Stomach smooth muscle (tissue), 2 donors: ENCODE results near the gene RFX1.

Experiments
- H3K27ac ChIP-seq: one replicate; pipeline ENCODE4 v1.7.0; 2013; ENCODE audit warnings: mild to moderate bottlenecking, low read length, inconsistent platforms
- H3K27me3 ChIP-seq, 2 donors: one replicate each; pipeline ENCODE4 v1.7.0; 2013; ENCODE audit warnings: low read length in 2 of 2; ENCODE audit not compliant: insufficient read depth in 2 of 2, control insufficient read depth in 1 of 2
- H3K36me3 ChIP-seq, 2 donors: one replicate each; pipeline ENCODE4 v1.7.0; 2013; ENCODE audit warnings: low read length in 2 of 2; ENCODE audit not compliant: control insufficient read depth in 2 of 2, insufficient read depth in 2 of 2
- H3K4me1 ChIP-seq: one replicate; pipeline ENCODE4 v1.7.0; 2013; ENCODE audit warnings: low read length; ENCODE audit not compliant: control insufficient read depth, insufficient read depth
- H3K4me3 ChIP-seq, 2 donors: one replicate each; pipeline ENCODE4 v1.7.0; 2013; ENCODE audit warnings: low read length in 2 of 2
- H3K9ac ChIP-seq, 2 donors: one replicate each; pipeline ENCODE4 v1.7.0; 2013; ENCODE audit warnings: low read length in 2 of 2, mild to moderate bottlenecking in 1 of 2
- H3K9me3 ChIP-seq, 2 donors: one replicate each; pipeline ENCODE4 v1.7.0; 2013; ENCODE audit warnings: low read length in 2 of 2; ENCODE audit not compliant: control insufficient read depth in 2 of 2
- donor health status: healthy.
- donor health status: Pancreatic carcinoma.

The RFX1 gene

DNA sequence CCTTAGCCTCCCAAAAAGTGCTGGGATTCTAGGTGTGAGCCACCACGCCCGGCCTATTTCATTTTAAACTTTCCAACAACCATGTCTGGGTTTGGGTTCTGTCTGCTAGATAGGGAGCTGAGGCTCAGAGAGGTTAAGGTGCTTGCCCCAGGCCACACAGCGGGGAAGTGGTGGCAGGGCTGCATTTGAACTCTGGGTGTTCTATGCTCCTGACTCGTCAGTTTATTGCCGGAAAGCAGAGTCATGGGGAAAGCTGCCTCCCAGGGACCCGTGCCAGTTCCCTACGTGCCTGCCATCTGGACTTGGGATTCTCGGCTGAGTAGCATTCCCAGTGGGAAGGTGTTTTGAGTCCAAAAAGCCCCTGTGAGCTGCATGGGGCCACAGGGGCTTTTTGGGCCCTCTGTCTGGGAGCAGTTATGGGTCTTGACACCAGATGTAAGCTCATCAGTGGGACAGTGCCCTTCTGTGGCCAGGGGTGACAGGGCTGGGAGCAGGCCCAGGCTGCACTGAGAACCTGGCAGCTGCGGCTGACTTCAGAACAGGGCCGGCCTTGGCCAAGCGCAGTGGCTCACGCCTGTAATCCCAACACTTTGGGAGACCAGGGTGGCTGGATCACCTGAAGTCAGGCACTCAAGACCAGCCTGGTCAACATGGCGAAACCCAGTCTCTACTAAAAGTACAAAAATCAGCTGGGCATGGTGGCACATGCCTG, 10.9 kb downstream of the RFX1 start:
- Histone ChIP-seq H3K4me3 (no peak overlapping the region), H3K9me3 (no peaks in the 10 kb centered on the region), H3K36me3 (peaks cover 5% of the 10 kb centered on the region in 2 donors), H3K9ac (no peak overlapping the region), H3K4me1 (peaks cover 3% of the 10 kb centered on the region), H3K27me3 (no peaks in the 10 kb centered on the region), H3K27ac (no peak overlapping the region)

DNA sequence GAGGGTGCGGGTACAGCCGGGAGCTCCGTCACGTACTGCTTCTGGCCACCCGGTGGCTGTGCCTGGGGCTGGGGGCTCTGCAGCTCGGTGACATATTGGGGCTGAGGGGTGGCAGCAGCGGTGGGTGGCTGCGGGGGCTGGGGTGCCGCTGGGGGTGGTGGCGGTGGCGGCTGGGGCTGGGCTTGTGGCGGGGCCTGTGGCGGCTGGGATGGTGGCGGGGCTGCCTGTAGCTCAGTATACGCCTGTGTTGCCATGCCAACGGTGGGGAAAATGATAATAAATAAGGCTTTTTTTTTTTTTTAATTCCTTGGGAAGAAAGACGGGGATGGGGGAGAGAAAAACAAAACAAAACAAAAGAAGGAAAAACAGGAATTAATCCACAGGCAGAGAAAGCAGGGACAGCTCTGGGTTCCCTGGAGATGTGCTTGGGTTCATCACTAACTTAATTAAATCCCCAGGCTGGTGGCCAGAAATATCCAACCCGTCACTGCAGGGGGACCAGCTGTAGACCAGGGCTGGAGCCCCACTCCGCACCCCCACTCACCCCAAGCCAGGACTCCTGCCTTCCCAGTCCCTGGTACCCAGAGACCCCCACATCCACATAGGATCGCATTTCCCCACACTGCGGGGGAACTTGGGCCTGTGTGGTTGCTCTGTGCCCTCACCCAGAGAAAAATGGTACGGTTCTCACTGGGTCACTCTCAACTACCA, 12.4 kb downstream of the RFX1 start:
- Histone ChIP-seq H3K36me3 (peaks cover 5% of the 10 kb centered on the region in 2 donors), H3K4me3 (no peak overlapping the region), H3K27ac (no peak overlapping the region), H3K9me3 (no peaks in the 10 kb centered on the region), H3K27me3 (no peaks in the 10 kb centered on the region), H3K4me1 (peaks cover 3% of the 10 kb centered on the region), H3K9ac (no peak overlapping the region)

DNA sequence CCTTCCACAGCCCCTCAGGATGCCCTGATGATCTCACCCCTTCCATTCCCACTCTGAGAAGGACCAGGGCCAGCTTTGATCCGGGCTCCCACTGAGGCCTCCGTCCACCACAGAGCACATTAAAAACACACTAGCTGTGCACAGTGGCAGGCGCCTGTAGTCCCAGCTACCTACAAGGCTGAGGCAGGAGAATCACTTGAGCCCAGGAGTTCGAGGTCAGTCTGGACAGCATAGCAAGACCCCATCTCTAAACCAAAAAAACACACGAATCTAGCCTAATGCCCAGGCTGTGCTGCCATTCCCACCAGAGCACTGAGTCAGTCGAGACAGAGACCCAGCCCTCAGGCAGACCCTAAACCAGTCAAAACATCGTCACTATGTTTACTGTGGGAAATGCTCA, 14.1 kb downstream of the RFX1 start:
- Histone ChIP-seq H3K9me3 (no peaks in the 10 kb centered on the region), H3K9ac (no peak overlapping the region), H3K4me3 (no peak overlapping the region), H3K4me1 (peaks cover 10% of the 10 kb centered on the region), H3K27ac (no peak overlapping the region), H3K36me3 (peaks cover 5% of the 10 kb centered on the region in 2 donors), H3K27me3 (no peaks in the 10 kb centered on the region)

- Histone ChIP-seq H3K4me3 (no peak overlapping the region), H3K36me3 (peaks cover 5% of the 10 kb centered on the region in 2 donors), H3K27ac (no peak overlapping the region), H3K9me3 (no peaks in the 10 kb centered on the region), H3K4me1 (peaks cover 22% of the 10 kb centered on the region), H3K9ac (no peak overlapping the region), H3K27me3 (no peaks in the 10 kb centered on the region)
These were observed 16.0 kb downstream of the RFX1 start for GRCh38 chr19:13990085-13990484.

DNA sequence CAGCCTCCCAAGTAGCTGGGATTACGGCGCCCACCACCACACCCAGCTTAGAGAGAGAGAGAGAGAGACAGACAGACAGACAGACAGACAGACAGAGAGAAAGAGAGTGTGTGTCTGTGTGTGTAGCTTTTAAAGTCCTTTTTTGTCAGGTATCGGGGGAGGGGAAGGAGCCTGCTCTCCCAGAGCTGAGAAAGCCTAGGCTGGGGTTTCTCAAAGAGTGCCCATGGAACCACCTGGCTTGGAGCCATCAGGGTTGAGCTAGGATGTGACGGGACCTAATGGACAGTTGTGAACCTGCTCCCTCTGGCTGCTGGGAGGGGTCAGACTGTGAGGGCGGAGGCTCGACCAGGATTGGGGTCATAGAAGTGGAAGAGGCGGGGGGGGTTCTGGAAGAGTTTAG, 16.6 kb downstream of the RFX1 start:
- H3K36me3 ChIP-seq, result peaks cover 5% of the 10 kb centered on the region in 2 donors
- H3K9me3 ChIP-seq, result no peaks in the 10 kb centered on the region
- H3K4me1 ChIP-seq, result peaks cover 22% of the 10 kb centered on the region
- H3K4me3 ChIP-seq, result no peak overlapping the region
- no peak overlapping the region for H3K9ac ChIP-seq
- H3K27ac ChIP-seq, result no peak overlapping the region
- no peaks in the 10 kb centered on the region for H3K27me3 ChIP-seq

- Histone ChIP-seq H3K4me1 (peaks cover 22% of the 10 kb centered on the region), H3K4me3 (no peak overlapping the region), H3K27me3 (no peaks in the 10 kb centered on the region), H3K9ac (peak overlapping the region in 1 of 2 donors; percentile 37), H3K9me3 (no peaks in the 10 kb centered on the region), H3K36me3 (peaks cover 0 to 2% of the 10 kb centered on the region in 2 donors), H3K27ac (peak overlapping the region; percentile 24)
These were observed 18.8 kb downstream of the RFX1 start for GRCh38 chr19:13987101-13987890.

- H3K9me3 ChIP-seq, result no peaks in the 10 kb centered on the region
- H3K4me3 ChIP-seq, result peak overlapping the region in 1 of 2 donors; percentile 61
- H3K27me3 ChIP-seq, result no peaks in the 10 kb centered on the region
- peaks cover 22% of the 10 kb centered on the region for H3K4me1 ChIP-seq
- peak overlapping the region; percentile 37 to 47 for H3K9ac ChIP-seq
- H3K36me3 ChIP-seq, result peaks cover 0 to 2% of the 10 kb centered on the region in 2 donors
- H3K27ac ChIP-seq, result peak overlapping the region; percentile 24
These were observed 19.7 kb downstream of the RFX1 start for GRCh38 chr19:13986348-13986904.

GRCh38 chr19:13985771-13986347, 20.3 kb downstream of the RFX1 start:
- H3K9me3 ChIP-seq, result no peaks in the 10 kb centered on the region
- H3K9ac ChIP-seq, result no peak overlapping the region
- peaks cover 22% of the 10 kb centered on the region for H3K4me1 ChIP-seq
- H3K27me3 ChIP-seq, result no peaks in the 10 kb centered on the region
- peaks cover 0 to 2% of the 10 kb centered on the region in 2 donors for H3K36me3 ChIP-seq
- peak overlapping the region in 1 of 2 donors; percentile 61 for H3K4me3 ChIP-seq
- H3K27ac ChIP-seq, result peak overlapping the region; percentile 24

DNA sequence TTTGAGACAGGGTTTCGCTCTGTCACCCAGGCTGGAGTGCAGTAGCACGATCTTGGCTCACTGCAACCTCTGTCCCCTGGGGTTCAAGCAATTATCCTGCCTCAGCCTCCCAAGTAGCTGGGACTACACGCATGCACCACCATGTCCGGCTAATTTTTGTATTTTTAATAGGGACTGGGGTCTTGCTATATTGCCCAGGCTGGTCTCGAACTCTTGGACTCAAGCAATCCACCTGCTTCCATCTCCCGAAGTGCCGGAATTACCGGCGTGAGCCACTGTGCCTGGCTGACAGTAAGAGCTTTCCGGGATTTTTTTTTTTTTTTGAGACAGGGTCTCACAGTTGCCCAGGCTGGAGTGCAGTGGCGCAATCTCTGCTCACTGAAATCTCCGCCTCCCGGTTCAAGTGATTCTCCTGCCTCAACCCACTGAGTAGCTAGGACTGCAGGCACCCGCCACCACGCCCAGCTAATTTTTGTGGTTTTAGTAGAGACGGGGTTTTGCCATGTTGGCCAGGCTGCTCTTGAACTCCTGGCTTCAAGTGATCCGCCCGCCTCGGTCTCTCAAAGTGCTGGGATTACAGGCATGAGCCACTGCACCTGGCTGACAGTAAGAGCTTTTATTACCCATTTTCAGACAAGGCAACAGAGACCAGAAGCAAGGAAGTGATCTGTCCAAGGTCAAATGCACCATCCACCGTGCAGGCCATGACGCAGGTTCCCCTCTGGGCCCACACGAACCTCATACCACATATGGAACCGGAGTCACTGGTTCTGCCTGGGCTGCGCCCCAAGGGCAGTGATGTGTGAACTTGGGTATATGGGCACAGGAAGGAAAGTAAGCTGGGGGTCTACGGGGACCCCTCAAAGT, 21.0 kb downstream of the RFX1 start:
- Histone ChIP-seq H3K4me3 (no peak overlapping the region), H3K9me3 (no peaks in the 10 kb centered on the region), H3K27ac (no peak overlapping the region), H3K36me3 (peaks cover 0 to 2% of the 10 kb centered on the region in 2 donors), H3K4me1 (peaks cover 22% of the 10 kb centered on the region), H3K27me3 (no peaks in the 10 kb centered on the region), H3K9ac (no peak overlapping the region)
